Keratinocyte (primary cell): Measurements from ENCODE around the gene ZNF354B.

Experiments
- CTCF ChIP-seq, 3 experiments: IDR thresholded peaks in 1 of 3; conservative IDR thresholded peaks in 1 of 3; optimal IDR thresholded peaks in 1 of 3; 2 replicates in 2 of 3; 3 replicates in 1 of 3; pipeline versions ENCODE3 to v1.5.1; 2011; ENCODE audit warnings: low read length in 3 of 3, mild to moderate bottlenecking in 3 of 3, moderate library complexity in 2 of 3, control low read depth in 1 of 3, inconsistent platforms in 1 of 3; ENCODE audit not compliant: insufficient read depth in 2 of 3; ENCODE audit errors: extremely low read depth in 1 of 3
- EZH2 ChIP-seq: IDR thresholded peaks from one replicate; pipeline ENCODE4 v1.6.1; 2012; ENCODE audit warnings: inconsistent platforms, mild to moderate bottlenecking, low read length, moderate library complexity

GRCh38 chr5:178849316-178849715 lies 10.4 kb upstream of the ZNF354B start:
- TF ChIP-seq CTCF (optimal IDR thresholded peaks at IDR 0.05 in 1 of 3, IDR thresholded peaks at IDR 0.05 in 1 of 3, conservative IDR thresholded peaks at IDR 0.05 in 1 of 3; ENCODE audit: extremely low read depth in 1 of 3, insufficient read depth in 2 of 3, low read length in 3 of 3) (no peak), EZH2 (no peak)
